HL-60/S4 (cell line): ENCODE measurements around the gene PKNOX2.

Experiments
- in situ Hi-C: fragments of 300-500 bp; cut with MboI; formaldehyde crosslinking; loops from 2 replicates; pipeline ENCODE4 v1.14.3; 2022; ENCODE audit warnings: low sequenced_read_pairs

The PKNOX2 gene

DNA sequence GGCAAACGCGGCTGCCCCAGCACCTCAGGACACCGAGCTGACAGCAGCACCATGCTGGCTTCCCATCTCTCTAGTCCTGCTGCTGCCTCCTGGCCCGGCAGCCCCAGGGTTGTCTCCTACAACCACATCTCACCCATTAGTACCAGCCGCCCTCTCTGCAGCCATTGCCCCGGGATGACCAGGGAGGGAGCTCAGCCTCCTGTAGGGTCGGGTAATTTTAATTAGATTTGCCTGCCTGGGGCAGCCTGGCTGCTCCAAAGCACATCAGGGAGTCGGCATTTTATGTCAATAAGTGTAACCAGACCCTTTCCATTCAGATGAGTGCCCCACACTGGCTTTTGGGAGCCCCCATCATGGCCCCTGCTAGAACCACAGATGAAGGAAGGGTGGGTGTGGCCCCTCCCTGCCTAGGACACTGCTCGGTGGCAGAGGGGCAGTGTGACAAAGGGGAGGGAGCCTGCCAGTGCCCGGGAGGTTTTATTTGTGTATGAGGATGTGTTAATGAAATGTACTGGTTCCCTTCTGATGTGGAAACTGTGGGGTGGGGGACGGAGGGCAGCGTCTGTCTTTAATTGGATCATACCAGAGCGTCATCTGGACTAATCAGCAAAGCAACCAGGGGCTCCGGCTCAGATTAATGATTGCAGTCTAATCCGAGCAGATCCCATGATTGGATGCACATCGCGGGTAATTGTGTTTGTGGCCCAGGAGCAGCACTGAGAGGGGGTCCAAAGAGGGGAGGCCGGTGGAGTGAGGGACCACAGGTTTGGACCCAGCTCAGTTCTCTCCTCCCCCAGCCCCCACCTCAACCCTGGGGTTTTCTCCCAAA, 206.2 kb downstream of the PKNOX2 start:
- in situ Hi-C loops = loop anchor here (25.0 kb wide), 2 partner anchors 208 to 408 kb away; partner anchors contain the start of genes CCDC15 and PKNOX2

DNA sequence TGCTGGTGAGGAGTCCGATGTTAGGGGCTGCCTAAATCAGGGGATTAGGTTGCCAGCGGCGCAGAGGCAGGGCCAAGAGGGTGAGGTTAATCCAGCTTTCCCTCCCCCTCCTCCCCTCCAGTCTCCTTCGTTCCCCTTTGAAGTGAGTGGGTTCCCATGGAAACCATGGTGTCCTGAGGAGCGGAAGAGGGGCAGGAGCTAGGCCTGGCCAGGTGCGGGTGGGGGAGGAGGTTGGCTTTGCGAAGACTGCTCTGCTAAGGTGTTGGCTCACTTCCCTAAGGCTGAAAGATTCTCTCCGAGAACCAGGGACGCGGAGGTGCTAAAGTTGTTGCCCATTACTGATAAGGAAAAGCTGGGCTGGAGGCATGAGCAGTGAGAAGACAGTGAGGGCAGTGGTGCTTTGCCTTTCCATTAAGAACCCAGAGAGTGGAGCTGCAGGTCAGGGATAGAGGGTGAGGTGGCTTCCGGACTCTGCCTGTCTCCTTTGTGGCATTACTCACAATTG, 206.9 kb downstream of the PKNOX2 start:
- in situ Hi-C loops = loop anchor here (25.0 kb wide), 2 partner anchors 209 to 409 kb away; partner anchors contain the start of genes CCDC15 and PKNOX2

DNA sequence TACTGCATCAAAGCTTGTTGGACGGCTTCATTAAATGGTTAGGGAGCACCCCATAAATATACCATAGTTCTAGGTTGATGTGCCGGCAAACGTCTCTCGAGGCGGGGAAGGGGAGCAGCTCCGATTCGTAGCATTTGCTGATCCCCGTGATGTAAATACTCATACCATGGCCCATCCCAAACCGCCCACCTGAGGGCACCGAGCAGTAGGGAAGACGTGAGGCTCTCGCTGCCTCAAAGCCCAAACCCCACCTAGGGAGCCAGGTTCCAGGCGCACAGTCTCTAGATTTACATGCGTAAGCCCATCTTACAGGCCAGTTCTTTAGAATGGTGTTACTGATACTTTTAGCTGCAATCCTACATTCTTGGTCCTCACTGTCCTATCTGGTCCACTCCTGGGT, 207.5 kb downstream of the PKNOX2 start:
- in situ Hi-C loops = loop anchor here (25.0 kb wide), 2 partner anchors 210 to 410 kb away; partner anchors contain the start of genes CCDC15 and PKNOX2

DNA sequence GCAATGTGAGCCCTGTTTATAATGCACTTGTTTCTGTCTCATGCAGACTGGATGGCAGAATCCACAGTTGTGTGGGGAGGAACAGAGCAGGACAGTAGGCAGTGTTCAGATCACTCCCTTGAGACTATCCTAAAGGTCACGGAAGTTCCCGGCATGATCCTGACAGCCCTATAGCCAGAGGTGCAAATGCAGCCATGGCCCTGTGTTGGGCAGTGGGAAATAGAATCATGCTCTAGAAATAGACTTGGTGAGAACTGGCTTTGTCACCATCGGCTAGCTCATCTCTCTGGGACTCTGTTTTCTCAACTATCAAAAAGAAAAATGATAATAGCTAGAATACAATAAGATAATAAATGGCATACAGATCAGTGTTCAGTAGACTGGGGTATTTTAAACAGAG, 208.4 kb downstream of the PKNOX2 start:
- in situ Hi-C loops = loop anchor here (25.0 kb wide), 2 partner anchors 211 to 411 kb away; partner anchors contain the start of genes CCDC15 and PKNOX2

DNA sequence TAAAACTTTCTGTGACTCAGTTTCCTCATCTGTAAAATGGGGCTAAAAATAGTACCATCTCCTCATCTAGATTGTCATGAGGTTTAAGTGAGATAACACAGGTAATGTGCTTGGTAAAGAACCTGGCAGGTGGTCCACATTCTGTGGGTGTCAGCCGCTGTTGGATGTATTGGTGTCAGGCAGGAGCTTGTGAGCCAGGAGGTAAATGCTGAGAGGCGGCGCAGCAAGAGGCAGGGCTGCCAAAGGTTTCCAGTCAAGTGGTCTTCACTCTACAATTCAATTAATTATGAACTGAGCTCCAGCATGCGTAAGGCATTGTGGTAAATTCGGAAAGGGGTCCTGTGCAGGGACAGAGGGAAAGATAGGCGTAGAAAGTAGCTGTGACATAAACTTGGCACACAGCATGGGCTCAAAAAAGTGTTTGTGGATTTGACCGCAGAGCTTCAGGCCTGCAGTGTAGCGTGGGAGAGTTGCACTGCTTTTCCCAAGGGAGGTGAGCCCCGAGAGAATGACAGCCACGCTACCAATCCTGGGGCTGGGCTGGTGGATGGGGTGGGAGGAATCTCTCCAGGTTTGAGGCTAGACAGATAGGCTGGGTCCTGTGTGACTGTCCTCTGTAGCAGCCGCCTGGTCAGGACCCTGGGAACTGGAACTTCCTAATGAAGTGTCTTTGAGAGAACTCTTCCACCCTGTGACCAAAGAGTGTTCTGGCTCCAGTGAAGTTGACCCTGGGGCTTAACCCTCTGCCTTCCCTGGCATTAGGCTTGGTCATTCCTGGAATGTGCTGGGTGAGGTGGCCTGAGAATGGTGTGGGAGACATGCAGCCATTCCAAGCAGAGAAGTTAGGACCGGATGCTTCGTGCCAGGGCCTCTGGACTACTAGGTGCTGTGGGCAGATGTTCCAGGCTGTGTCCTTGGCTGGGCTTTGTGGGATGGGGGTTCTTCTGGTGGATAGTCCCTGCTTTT, 209.2 kb downstream of the PKNOX2 start:
- in situ Hi-C loops = loop anchor here (25.0 kb wide), 2 partner anchors 211 to 411 kb away; partner anchors contain the start of genes CCDC15 and PKNOX2

DNA sequence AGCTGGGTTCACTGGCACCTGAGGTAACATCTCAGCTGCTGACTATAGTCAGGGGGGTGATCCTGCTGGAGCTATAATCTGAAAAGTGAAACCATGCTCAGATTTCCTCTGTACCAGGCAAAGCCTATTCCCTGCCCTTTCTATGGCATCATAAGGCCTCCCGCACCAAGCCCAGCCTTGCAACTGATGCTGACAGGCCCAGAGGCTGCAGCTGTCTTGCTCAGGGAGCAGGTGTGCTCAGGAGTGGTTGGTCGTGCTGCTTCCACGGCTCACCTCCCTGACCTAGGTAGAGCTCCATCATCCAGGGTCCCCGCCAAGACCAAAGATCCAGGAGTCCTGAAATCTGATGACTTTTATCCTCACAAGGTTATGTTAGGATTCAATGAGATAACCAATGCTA, 209.8 kb downstream of the PKNOX2 start:
- in situ Hi-C loops = loop anchor here (25.0 kb wide), 2 partner anchors 212 to 412 kb away; partner anchors contain the start of genes CCDC15 and PKNOX2

DNA sequence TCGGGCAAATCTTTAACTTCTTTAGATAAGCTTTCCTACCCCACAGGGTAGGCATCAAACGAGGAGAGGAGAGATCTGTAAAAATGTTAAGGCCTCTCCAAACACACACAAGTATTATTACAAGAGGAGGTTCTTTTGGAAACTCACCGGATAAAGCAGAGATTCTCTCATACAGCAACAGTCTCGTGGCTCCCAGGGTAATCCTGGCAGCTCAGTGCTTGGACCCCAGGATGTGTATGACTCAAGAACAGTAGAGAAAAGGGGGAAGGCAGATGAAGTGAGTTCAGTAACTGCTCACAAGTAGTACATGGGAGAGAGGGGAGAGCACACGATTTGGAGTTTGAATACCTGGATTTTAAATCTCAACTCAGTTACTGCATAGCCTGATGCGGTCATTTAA, 210.6 kb downstream of the PKNOX2 start:
- in situ Hi-C loops = no loop called here

DNA sequence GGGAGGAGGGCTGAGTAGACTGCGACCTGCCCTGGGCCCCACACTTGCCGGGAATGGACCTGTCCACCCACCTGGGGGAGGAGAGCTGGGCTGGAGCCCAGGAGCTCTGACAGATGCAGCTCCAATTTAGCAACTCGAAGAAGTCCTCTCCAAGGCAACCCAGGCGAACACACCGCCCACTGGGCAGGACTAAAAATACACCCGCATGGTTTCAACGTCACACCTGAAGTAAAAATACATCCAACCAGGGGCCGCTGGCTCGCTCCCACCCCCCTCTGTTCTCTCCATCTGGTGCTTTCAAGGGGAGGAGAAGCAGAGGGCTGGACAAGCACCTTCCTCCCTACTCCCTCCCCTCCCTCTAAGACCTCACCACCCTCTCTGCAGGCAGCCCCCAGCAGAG, 211.6 kb downstream of the PKNOX2 start:
- in situ Hi-C loops = no loop called here

DNA sequence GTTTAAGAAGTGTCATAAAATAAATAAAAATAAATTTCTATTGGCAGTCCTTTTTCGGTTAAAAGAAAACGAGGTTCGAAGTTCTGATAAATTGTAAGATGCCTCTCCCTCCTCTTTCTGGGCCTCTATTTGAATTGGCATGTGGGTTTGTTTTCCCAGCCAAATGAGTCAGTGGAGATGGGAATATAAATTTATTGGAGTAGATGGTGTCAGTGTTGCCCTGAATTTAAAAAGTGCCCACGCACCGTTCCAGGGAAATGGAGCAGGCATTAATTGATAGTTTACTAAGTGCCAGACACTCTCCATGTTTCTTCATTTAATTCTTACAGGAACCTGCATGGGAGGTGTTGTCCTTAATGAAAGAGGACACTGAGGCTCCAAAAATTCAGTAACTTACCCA, 212.3 kb downstream of the PKNOX2 start:
- in situ Hi-C loops = no loop called here

DNA sequence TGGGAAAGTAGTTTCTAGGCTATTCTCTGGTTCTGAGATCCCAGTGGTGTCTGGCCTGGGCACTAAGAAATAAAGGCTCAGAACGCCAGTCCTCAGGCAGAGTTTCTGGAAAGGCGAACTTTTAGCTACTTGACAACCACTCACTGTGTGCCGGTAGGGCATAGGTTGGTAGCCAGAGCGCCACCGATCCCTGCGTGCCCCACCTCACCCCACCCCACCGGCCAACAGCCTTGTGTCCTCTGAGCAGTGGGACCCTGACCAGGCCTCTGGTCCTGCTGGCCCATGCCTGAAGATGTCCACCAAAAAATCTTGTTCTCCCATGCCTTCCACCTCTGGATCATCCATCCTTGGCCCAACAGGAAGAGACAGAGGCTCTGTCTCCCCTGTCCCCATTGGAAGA, 213.5 kb downstream of the PKNOX2 start:
- in situ Hi-C loops = no loop called here

DNA sequence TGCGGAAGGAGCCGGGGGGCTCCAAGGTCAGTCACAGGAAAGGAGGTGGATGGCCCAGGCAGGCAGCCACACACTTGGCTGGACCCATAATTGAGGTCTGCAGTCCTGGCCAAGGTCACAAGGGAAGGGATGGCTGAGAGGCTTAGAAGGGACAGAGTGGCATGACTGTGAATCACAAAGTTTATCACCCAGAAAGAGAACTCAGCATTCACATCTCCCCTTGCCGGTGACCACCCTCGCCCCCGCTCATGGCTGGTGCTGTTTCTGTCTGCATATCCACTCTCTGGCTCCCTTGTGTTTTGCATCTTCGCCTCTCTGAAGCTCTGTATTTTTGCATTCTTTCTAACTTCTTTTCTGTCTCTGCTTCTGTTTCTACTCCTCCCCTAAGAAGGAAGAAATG, 214.0 kb downstream of the PKNOX2 start:
- in situ Hi-C loops = no loop called here

DNA sequence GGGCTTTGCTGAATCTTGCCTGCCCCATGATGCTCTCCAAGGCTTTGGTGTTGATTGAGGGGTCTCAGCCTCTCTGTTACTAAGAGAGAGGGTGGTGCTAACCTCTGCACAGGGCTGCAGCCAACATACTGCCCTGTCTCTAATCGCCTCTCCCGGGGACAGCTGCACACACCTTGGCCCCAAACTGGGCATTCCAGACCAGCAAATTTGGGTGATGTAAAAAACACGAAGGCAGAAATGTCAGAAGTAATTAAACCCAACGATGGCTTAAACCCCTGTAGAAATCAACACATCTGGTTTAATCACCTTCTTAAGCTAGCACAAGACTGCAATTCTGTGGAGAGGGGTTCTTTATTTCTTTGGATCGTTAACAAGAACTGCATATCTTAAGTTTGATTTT, 215.0 kb downstream of the PKNOX2 start:
- in situ Hi-C loops = no loop called here

DNA sequence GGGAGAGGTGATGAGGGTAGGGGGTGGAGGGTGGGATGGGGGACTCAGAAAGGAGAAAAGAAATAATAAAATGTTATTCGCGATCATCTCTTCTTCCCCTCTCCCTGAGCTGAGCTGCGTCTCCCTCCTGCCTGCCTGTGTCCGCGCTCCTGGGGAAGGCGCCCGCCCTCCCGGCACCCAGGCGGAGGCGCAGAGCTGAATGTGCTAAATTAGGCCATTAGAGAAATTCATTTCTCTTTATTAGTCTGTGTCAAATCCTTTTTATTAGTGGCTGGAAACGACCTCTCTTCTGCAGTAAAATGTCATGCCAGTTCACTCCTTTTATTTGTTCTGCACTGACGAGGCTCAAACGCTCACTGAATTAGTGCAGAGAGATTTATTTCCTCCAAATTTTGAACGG, 215.4 kb downstream of the PKNOX2 start:
- in situ Hi-C loops = no loop called here

DNA sequence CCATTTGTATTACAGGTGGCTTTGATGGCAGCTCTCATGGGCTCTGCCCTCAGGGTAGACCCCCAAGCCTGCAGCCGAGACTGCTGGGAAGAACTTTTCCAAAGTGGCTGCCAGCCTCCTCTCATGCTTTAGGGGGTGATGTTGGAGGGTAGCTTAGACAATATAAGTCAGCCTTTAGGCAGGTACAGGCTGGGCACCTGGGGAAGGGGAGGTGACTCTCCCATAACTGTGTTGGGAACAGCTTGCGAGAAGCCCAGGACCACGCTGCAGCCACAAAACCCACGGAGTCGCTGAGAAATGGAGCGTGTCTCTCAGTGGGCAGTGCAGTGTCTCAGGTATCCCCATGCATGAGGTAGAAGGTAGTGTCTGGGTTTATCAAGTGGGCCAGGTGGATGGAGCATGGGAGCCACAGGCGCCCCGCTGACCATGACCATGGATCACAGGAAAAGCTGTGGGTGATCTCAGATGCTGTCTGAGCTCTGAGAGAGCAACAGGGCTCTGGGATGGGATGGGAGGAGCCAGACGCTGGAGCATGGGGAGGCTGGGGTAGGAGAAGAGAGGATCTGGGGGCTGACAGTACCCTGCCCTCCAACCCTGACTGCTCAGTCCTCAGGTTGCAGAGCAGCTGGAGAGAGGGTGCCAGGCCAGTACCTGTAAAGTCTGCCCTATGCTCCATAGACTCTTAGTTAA, 216.3 kb downstream of the PKNOX2 start:
- in situ Hi-C loops = no loop called here

DNA sequence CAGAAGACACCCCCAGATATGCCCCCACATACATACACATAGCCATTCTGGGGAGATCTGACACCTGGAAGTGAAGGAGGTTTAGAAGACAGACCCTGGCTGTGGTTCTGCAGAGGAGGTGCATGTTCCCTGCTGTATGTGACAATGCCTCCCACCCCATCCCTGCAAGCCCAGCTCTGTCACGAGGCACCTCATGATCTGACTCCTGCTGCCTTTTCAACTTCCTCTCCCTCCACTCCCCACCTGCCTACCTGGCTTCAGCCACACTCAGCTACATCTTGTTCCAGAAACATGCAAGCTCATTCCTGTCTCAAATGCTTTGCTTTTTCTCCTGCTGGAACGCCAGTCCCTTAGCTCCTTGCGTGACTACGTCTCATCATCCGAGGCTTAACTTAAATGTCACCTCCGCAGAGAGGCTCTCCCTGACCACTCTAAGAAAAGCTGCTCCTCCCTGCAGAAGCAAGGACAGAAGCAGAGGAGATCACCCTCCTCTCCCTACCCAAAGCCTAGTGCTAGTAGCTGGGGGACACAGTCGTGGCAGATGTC, 217.0 kb downstream of the PKNOX2 start:
- in situ Hi-C loops = no loop called here

DNA sequence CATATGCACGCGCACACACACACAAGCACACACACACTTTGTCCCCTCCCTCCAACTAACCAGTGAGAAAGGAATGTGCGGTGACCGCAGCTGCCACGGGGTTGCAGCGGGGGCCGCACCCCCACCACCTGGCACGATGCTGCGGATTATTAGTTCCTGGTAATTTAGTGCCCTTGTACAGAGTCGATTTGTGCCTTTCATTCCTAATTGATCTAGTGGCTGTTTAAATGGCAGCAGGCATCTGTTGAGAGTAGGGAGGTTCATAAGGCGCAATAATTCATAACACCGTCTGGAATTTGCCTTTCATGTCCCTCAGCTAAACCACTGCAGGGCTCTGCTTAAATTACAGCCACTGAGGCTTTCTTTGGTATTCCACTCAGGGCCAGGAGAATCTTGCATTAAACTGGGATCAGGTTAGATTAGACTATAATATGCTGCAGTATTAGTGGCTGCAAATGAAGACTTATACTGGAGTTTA, 217.8 kb downstream of the PKNOX2 start:
- in situ Hi-C loops = no loop called here

DNA sequence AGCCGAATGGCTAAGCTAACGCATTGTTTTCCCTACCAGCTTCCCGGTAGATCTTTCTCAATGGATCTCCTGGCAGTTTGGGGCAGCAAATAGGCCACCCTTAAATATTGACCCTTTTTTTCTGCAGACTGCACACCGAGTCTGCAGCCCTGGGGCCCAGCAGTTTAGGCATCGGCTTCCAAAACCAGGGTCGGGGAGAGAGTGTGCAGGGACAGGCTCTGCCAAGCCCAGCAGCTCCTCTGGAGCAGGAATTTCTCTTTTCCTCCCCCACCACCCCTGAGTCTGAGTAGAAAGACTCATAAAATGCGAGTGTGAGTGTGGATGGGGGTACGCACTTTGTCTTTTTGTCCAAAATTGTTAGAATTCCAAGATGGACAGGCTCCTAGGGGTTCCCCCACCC, 218.3 kb downstream of the PKNOX2 start:
- in situ Hi-C loops = no loop called here

DNA sequence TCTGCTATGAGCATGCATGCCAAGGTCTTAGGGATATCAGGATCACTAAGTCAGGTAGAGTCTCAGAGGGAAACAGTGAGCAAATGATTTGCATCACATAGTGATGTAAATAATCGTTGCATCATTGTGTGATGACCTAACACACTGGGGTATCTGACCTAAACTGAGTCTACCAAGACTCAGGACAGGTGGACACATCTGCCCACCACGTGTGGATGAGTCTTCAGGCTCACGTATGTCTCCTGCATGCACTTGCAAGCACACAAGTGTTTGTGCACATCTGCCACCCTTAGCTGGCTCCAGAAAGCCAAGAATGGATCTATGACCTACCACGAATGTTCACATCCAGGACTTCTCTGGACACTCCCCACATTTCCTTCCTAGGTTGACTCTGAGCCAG, 220.3 kb downstream of the PKNOX2 start:
- in situ Hi-C loops = no loop called here

DNA sequence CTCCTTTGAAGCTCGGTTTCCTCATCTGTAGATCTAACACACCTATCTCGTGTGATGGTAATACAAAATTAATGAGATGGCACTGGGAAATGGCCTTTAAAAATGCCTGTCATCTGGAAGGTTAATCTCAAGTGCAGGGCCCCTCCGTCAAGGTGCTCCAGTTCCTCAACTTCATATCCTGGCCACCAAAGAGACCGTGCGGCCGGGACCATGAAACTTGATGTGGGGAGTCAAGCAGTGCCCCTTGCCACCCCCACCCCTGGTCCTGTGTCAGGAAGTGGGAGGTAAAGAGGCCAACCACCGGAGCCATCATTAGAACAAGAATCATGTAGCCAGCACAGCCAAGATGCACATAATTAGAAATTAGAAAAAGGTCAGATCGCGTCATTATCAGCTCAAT, 223.3 kb downstream of the PKNOX2 start:
- in situ Hi-C loops = no loop called here

DNA sequence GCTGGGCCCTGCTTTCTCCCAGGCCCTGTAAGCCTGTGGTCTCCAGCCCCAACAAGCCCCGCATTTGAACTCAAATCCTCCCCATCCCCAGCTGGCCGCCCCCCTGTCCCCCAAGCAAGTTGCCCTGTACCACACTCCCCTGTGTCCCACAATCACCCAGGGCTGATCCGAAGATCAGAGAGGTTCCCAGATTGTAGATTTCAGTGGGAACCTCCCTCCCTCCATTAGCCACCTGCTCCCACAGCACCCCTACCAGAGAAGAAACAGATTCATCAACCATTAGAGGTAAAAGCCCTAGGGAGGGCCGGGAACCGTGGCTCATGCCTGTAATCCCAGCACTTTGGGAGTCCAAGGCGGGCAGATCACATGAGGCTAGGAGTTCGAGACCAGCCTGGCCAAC, 224.1 kb downstream of the PKNOX2 start:
- in situ Hi-C loops = no loop called here
